Stimulated activated naive B cell treated with anti-CD40 and anti-IgM and Interleukin-4, amounts not matched to agents 10 μg/mL and 1 μg/mL and 100 μg/mL, for 72 hours (primary cell): ENCODE results near the gene ITGB6.
"Not testable (repeated sequence)": the region's sequence is repeated elsewhere in the genome, so short reads cannot be mapped to it uniquely, and the experiment has no call there.

Source experiments
- ATAC-seq, 2 donors: fragments of 150-1000 bp; cut with Tn5 transposase; replicated peaks; 2 replicates each; pipeline ENCODE4 v1.10.0; 2021; ENCODE audit warnings: moderate library complexity in 1 of 2
- DNase-seq: peaks from one replicate; pipeline ENCODE4 v3.0.0; 2021
- H3K27ac Mint-ChIP-seq: one replicate; pipeline ENCODE4 v1.8.0; 2022; ENCODE audit warnings: mild to moderate bottlenecking, mixed read lengths
- H3K27me3 Mint-ChIP-seq, 2 donors: one replicate each; pipeline ENCODE4 v1.8.0; 2022; ENCODE audit warnings: mixed read lengths in 2 of 2
- H3K36me3 Mint-ChIP-seq, 2 donors: one replicate each; pipeline ENCODE4 v1.8.0; 2022; ENCODE audit warnings: mixed read lengths in 2 of 2, mild to moderate bottlenecking in 1 of 2
- H3K4me1 Mint-ChIP-seq, 2 donors: one replicate each; pipeline ENCODE4 v1.8.0; 2022; ENCODE audit warnings: mixed read lengths in 2 of 2, mild to moderate bottlenecking in 1 of 2
- H3K4me3 Mint-ChIP-seq, 2 donors: one replicate each; pipeline ENCODE4 v1.8.0; 2022; ENCODE audit warnings: mild to moderate bottlenecking in 2 of 2, mixed read lengths in 2 of 2, moderate library complexity in 1 of 2
- H3K9me3 Mint-ChIP-seq, 2 donors: one replicate each; pipeline ENCODE4 v1.8.0; 2022; ENCODE audit warnings: mixed read lengths in 2 of 2, mild to moderate bottlenecking in 1 of 2

The ITGB6 gene

GRCh38 chr2:160181146-160181836 lies 18.8 kb downstream of the ITGB6 start:
- H3K4me1 Mint-ChIP-seq, H3K27ac Mint-ChIP-seq, ATAC-seq, H3K36me3 Mint-ChIP-seq, H3K4me3 Mint-ChIP-seq, H3K9me3 Mint-ChIP-seq, DNase-seq: not testable (repeated sequence)
- peaks cover 5 to 32% of the 10 kb centered on the region in 2 donors for H3K27me3 Mint-ChIP-seq

- not testable (repeated sequence) for H3K4me1 Mint-ChIP-seq, H3K27ac Mint-ChIP-seq, DNase-seq, H3K4me3 Mint-ChIP-seq, H3K9me3 Mint-ChIP-seq, ATAC-seq, H3K36me3 Mint-ChIP-seq
- H3K27me3 Mint-ChIP-seq = peaks cover 5 to 32% of the 10 kb centered on the region in 2 donors
Measured at GRCh38 chr2:160180690-160181089, 19.4 kb downstream of the ITGB6 start.

GRCh38 chr2:160180172-160180571 lies 19.9 kb downstream of the ITGB6 start:
- ATAC-seq (no peak), DNase-seq (no peak)
- Mint-ChIP-seq H3K27ac (no peak overlapping the region), H3K4me1 (no peaks in the 10 kb centered on the region), H3K4me3 (no peak overlapping the region), H3K27me3 (peaks cover 5 to 31% of the 10 kb centered on the region in 2 donors), H3K36me3 (no peaks in the 10 kb centered on the region), H3K9me3 (no peaks in the 10 kb centered on the region)

GRCh38 chr2:160175169-160176134 lies 24.6 kb downstream of the ITGB6 start:
- no peak for ATAC-seq
- Mint-ChIP-seq H3K27me3 (no peaks in the 10 kb centered on the region), H3K9me3 (no peaks in the 10 kb centered on the region), H3K4me1 (no peaks in the 10 kb centered on the region), H3K27ac (no peak overlapping the region), H3K4me3 (no peak overlapping the region), H3K36me3 (no peaks in the 10 kb centered on the region)
- no peak for DNase-seq

GRCh38 chr2:160174322-160174721 lies 25.8 kb downstream of the ITGB6 start:
- no peaks in the 10 kb centered on the region for H3K27me3 Mint-ChIP-seq
- no peak overlapping the region for H3K4me3 Mint-ChIP-seq
- no peaks in the 10 kb centered on the region for H3K36me3 Mint-ChIP-seq
- H3K27ac Mint-ChIP-seq = no peak overlapping the region
- DNase-seq (no peak), ATAC-seq (no peak)
- no peaks in the 10 kb centered on the region for H3K9me3 Mint-ChIP-seq
- no peaks in the 10 kb centered on the region for H3K4me1 Mint-ChIP-seq

GRCh38 chr2:160169988-160170387 lies 30.1 kb downstream of the ITGB6 start:
- H3K9me3 Mint-ChIP-seq = no peaks in the 10 kb centered on the region
- no peak overlapping the region for H3K4me3 Mint-ChIP-seq
- ATAC-seq (no peak), DNase-seq (no peak)
- no peaks in the 10 kb centered on the region for H3K36me3 Mint-ChIP-seq
- H3K27me3 Mint-ChIP-seq = no peaks in the 10 kb centered on the region
- H3K27ac Mint-ChIP-seq = no peak overlapping the region
- no peaks in the 10 kb centered on the region for H3K4me1 Mint-ChIP-seq

GRCh38 chr2:160169471-160169870 lies 30.6 kb downstream of the ITGB6 start:
- H3K27ac Mint-ChIP-seq = no peak overlapping the region
- no peak for ATAC-seq
- no peaks in the 10 kb centered on the region for H3K4me1 Mint-ChIP-seq
- no peak overlapping the region for H3K4me3 Mint-ChIP-seq
- DNase-seq = no peak
- no peaks in the 10 kb centered on the region for H3K36me3 Mint-ChIP-seq
- H3K27me3 Mint-ChIP-seq = no peaks in the 10 kb centered on the region
- no peaks in the 10 kb centered on the region for H3K9me3 Mint-ChIP-seq

GRCh38 chr2:160168878-160169277 lies 31.2 kb downstream of the ITGB6 start:
- no peaks in the 10 kb centered on the region for H3K9me3 Mint-ChIP-seq

GRCh38 chr2:160167089-160167740 lies 32.9 kb downstream of the ITGB6 start:
- Mint-ChIP-seq H3K27ac (no peak overlapping the region), H3K4me3 (no peak overlapping the region), H3K27me3 (no peaks in the 10 kb centered on the region), H3K36me3 (no peaks in the 10 kb centered on the region), H3K9me3 (no peaks in the 10 kb centered on the region), H3K4me1 (no peaks in the 10 kb centered on the region)
- ATAC-seq (no peak), DNase-seq (no peak)

More at GRCh38 chr2:160168878-160169277, 31.2 kb downstream of the ITGB6 start:
- H3K4me1 Mint-ChIP-seq = no peaks in the 10 kb centered on the region
- H3K27me3 Mint-ChIP-seq = no peaks in the 10 kb centered on the region
- no peaks in the 10 kb centered on the region for H3K36me3 Mint-ChIP-seq
- DNase-seq = no peak
- H3K27ac Mint-ChIP-seq = no peak overlapping the region
- no peak for ATAC-seq
- no peak overlapping the region for H3K4me3 Mint-ChIP-seq

GRCh38 chr2:160165996-160166395 lies 34.1 kb downstream of the ITGB6 start:
- no peak for DNase-seq
- no peaks in the 10 kb centered on the region for H3K9me3 Mint-ChIP-seq

GRCh38 chr2:160165081-160165480 lies 35.0 kb downstream of the ITGB6 start:
- ATAC-seq = no peak
- Mint-ChIP-seq H3K27ac (no peak overlapping the region), H3K36me3 (no peaks in the 10 kb centered on the region), H3K4me3 (no peak overlapping the region), H3K4me1 (no peaks in the 10 kb centered on the region), H3K9me3 (no peaks in the 10 kb centered on the region), H3K27me3 (no peaks in the 10 kb centered on the region)
- DNase-seq = no peak

More at GRCh38 chr2:160165996-160166395, 34.1 kb downstream of the ITGB6 start:
- no peak overlapping the region for H3K4me3 Mint-ChIP-seq
- no peak overlapping the region for H3K27ac Mint-ChIP-seq
- no peak for ATAC-seq
- no peaks in the 10 kb centered on the region for H3K36me3 Mint-ChIP-seq
- no peaks in the 10 kb centered on the region for H3K27me3 Mint-ChIP-seq
- H3K4me1 Mint-ChIP-seq = no peaks in the 10 kb centered on the region

- H3K4me3 Mint-ChIP-seq = no peak overlapping the region
- DNase-seq = no peak
- H3K9me3 Mint-ChIP-seq = peaks cover 5 to 6% of the 10 kb centered on the region in 2 donors
- no peak overlapping the region for H3K27ac Mint-ChIP-seq
- no peak for ATAC-seq
- no peaks in the 10 kb centered on the region for H3K36me3 Mint-ChIP-seq
- H3K27me3 Mint-ChIP-seq = peaks cover 0 to 6% of the 10 kb centered on the region in 2 donors
- no peaks in the 10 kb centered on the region for H3K4me1 Mint-ChIP-seq
Measured at GRCh38 chr2:160157861-160158829, 41.9 kb downstream of the ITGB6 start.

GRCh38 chr2:160156665-160157064 lies 43.4 kb downstream of the ITGB6 start:
- no peak overlapping the region for H3K27ac Mint-ChIP-seq
- DNase-seq (no peak), ATAC-seq (no peak)
- no peaks in the 10 kb centered on the region for H3K4me1 Mint-ChIP-seq
- peaks cover 5 to 6% of the 10 kb centered on the region in 2 donors for H3K9me3 Mint-ChIP-seq
- no peaks in the 10 kb centered on the region for H3K36me3 Mint-ChIP-seq
- peaks cover 0 to 6% of the 10 kb centered on the region in 2 donors for H3K27me3 Mint-ChIP-seq
- no peak overlapping the region for H3K4me3 Mint-ChIP-seq
